Ishikawa (cell line): ENCODE data around the gene IMMP2L.

Experiments
- CEBPB ChIP-seq: IDR thresholded peaks from 2 replicates; pipeline ENCODE4 v1.6.1; 2012
- CREB1 ChIP-seq: IDR thresholded peaks from 2 replicates; pipeline ENCODE4 v1.6.1; 2012; ENCODE audit warnings: low read depth
- EGR1 ChIP-seq: IDR thresholded peaks from 2 replicates; pipeline ENCODE4 v1.6.1; 2012
- EP300 ChIP-seq: IDR thresholded peaks from 2 replicates; pipeline ENCODE4 v1.6.1; 2012; ENCODE audit warnings: borderline replicate concordance
- FOXM1 ChIP-seq: IDR thresholded peaks from 2 replicates; pipeline ENCODE4 v1.6.1; 2012; ENCODE audit warnings: low read depth, borderline replicate concordance
- NFIC ChIP-seq: IDR thresholded peaks from 2 replicates; pipeline ENCODE4 v1.6.1; 2012
- RAD21 ChIP-seq: IDR thresholded peaks from 2 replicates; pipeline ENCODE4 v1.6.1; 2012; ENCODE audit warnings: low read depth
- REST ChIP-seq: IDR thresholded peaks from 2 replicates; pipeline ENCODE4 v1.6.1; 2012; ENCODE audit warnings: low read depth, mild to moderate bottlenecking
- TAF1 ChIP-seq: IDR thresholded peaks from 2 replicates; pipeline ENCODE4 v1.6.1; 2012; ENCODE audit warnings: low read depth, mild to moderate bottlenecking
- TCF12 ChIP-seq: IDR thresholded peaks from 2 replicates; pipeline ENCODE4 v1.6.1; 2012; ENCODE audit warnings: low read depth
- TEAD4 ChIP-seq: IDR thresholded peaks from 2 replicates; pipeline ENCODE4 v1.6.1; 2012
- YY1 ChIP-seq: IDR thresholded peaks from 2 replicates; pipeline ENCODE4 v1.6.1; 2012; ENCODE audit warnings: low read depth
- ZBTB7A ChIP-seq: IDR thresholded peaks from 2 replicates; pipeline ENCODE4 v1.6.1; 2012; ENCODE audit warnings: low read depth
- TF ChIP-seq, protein P1 (sequence below): IDR thresholded peaks from 2 replicates; pipeline ENCODE4 v1.6.1; 2012
- TF ChIP-seq, protein P2 (sequence below): IDR thresholded peaks from 2 replicates; pipeline ENCODE4 v1.6.1; 2012

The IMMP2L gene

GRCh38 chr7:111183321-111183720, 379.0 kb downstream of the IMMP2L start:
- TF ChIP-seq TEAD4 (no peak), REST (no peak), NFIC (no peak)

DNA sequence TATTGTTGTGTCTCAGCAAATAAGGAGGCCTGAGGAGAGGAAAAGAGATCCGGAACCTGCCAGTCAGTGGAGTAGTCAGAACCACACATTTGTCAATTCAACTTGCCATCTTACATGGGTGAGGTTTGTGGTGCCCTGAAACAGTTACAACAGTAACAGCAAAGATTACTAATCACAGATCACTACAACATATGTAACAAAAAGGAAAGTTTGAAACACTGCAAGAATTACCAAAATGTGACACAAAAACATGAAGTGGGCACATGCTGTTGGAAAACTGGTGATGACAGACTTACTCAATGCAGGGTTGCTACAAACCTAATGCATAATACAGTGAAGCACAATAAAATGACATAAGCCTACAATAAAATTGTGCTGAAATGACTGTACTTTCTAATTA, 382.0 kb downstream of the IMMP2L start:
- TF ChIP-seq, protein P1, sequence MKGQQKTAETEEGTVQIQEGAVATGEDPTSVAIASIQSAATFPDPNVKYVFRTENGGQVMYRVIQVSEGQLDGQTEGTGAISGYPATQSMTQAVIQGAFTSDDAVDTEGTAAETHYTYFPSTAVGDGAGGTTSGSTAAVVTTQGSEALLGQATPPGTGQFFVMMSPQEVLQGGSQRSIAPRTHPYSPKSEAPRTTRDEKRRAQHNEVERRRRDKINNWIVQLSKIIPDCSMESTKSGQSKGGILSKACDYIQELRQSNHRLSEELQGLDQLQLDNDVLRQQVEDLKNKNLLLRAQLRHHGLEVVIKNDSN = no peak
- TF ChIP-seq ZBTB7A = no peak
- TF ChIP-seq TAF1 = no peak
- no peak for TF ChIP-seq EP300
- TF ChIP-seq EGR1 = no peak
- TF ChIP-seq FOXM1 = no peak
- no peak for TF ChIP-seq NFIC
- no peak for TF ChIP-seq TCF12
- TF ChIP-seq CREB1 = no peak
- no peak for TF ChIP-seq REST
- no peak for TF ChIP-seq RAD21
- no peak for TF ChIP-seq YY1
- no peak for TF ChIP-seq CEBPB
- TF ChIP-seq TEAD4 = no peak
- TF ChIP-seq, protein P2, sequence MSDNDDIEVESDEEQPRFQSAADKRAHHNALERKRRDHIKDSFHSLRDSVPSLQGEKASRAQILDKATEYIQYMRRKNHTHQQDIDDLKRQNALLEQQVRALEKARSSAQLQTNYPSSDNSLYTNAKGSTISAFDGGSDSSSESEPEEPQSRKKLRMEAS = no peak

DNA sequence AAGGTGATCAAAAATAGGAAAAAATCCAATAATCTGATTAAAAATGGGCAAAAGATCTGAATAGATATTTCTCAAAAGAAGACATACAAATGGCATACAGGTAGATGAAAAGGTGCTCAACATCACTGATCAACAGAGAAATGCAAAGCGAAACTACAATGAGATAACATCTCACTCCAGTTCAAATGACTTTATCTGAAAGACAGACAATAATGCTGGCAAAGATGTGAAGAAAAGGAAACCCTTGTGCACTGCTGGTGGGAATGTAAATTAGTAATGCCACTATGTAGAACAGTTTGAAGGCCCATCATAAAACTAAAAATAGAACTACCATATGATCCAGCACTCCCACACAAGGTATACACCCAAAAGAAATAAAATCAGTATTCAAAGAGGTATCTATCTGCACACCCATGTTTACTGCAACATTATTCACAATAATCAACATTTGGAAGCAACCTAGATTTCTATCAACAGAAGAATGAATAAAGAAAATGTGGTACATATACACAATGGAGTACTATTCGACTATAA, 386.3 kb downstream of the IMMP2L start:
- TF ChIP-seq TCF12 (no peak), RAD21 (no peak), FOXM1 (no peak), TEAD4 (no peak), CREB1 (no peak), EP300 (no peak), TAF1 (no peak), ZBTB7A (no peak), YY1 (no peak), EGR1 (no peak), NFIC (no peak), CEBPB (no peak), REST (no peak)
- TF ChIP-seq, protein P2 = no peak
- TF ChIP-seq, protein P1 = no peak

DNA sequence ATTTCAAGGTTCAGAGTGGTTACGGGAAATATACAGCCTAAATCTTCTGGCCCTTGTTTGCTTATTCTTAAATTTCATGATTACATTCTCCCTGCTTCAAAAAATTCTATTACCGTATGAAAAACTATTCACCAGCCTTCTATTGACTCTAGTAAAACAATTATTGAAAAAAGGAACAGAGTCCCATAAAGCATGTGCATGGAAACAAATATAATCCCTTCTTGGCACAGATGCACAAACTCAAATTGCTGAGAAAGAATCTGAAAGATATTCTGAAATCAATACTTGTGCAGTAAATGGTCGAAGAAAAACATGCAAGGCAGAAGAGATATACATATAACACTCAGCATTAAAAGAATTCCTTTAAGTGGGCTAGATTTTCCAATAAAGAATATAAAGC, 387.8 kb downstream of the IMMP2L start:
- TF ChIP-seq EGR1 = no peak

DNA sequence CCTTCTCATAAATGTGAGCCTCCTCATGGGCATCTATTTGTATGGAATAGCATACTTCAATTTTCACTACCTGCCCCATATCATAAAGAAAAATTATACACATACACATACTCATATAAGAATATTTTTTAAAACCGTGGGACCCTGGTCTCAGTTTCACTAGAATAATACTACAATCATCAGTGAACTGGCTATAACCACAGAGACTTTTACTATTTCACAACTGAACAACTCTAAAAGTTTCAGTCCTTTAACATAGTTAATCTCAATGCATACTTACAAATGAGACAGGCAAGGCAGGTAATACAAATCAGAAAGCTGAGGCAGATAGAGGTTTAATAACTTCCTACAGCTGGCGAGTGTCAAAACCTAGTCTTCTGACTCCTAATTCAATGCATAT, 388.3 kb downstream of the IMMP2L start:
- TF ChIP-seq, protein P1 = no peak
- TF ChIP-seq EP300 = no peak
- no peak for TF ChIP-seq TCF12
- no peak for TF ChIP-seq REST
- TF ChIP-seq YY1 = no peak
